ENCODE data around the gene SETD3.

Gene SETD3

DNA sequence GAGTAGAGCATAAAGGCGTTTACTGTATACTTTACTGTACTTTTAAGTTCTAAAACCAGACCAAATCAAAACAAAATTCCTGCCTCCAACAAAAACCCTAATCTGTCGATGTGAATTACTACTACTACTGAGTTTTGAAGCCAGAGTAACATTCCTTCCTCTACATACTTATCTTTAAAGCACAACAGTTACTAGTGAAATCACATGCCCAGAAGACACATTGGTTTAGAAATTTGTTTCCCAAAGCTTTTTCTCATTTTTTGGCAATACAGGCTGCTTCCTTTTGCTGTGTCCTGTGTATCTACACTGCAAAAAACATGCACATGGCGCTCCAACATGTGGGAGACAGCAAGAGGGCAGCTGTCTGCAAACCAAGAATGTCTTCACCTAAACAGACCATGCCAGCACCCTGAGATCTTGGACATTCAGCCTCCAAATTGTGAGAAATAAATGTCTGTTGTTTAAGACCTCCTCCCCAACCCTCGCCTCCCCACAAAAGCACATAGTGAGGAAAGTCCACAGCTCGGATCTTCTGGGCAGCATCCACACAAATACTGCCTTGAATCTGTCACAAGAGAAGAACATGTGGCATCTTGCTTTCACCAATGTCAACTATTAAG is 21.1 kb downstream of the SETD3 start:
- peak; percentile 13 for DNase-seq

DNA sequence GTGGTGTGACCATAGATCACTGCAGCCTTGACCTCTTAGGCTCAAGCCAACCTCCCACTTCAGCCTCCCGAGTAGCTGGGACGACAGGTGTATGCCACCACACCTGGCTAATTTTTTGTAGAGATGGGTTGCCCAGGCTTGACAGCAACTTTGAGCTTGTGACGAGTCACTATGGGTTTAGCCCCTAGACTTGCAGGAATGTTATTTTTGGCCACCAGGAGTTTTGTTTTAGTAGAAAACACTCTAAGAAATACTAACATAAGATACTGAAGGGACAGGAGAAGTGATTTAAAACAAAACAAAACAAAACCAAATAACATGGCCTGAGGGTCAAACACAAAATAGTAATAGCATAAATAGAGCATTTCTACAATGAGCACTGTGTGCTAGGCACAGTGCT is 26.4 kb downstream of the SETD3 start:
- DNase-seq, result no peak

DNA sequence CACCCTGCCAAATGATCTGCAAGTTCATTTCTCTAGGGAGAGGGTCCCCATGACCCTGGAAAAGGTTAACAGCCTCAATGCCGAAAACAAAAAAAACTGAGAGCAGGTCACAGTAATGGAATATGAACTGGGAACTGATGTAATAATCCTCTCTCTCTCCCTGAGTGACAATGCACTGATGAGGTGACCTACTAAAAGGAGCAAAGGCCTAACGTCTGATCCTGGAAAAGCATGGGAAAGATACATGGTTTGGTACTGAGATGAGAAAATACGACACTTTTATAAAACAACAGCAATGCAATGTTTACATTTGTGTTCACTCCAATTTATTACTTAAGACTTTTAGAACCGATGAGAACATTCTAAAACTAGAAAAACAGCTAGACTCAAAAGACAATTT is 27.7 kb downstream of the SETD3 start:
- no peak for DNase-seq

DNA sequence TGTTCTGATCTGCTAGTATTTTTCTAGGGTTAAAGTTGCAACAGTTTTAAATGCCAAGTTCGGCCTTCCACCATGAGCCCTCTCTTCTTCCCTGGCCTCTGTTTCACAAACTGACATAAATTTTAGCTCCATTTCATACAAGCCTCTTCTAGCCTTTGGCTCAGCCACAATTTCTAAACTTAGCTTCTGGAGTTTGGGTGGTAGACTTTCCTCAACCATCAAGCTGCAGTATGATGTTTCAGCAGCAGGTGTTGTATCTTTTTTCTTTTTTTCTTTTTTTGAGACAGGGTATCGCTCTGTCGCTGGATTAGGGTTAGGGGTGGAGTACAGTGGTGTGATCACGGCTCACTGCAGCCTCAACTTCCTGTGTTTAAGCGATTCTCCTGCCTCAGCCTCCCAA is 29.4 kb downstream of the SETD3 start:
- DNase-seq, result no peak

DNA sequence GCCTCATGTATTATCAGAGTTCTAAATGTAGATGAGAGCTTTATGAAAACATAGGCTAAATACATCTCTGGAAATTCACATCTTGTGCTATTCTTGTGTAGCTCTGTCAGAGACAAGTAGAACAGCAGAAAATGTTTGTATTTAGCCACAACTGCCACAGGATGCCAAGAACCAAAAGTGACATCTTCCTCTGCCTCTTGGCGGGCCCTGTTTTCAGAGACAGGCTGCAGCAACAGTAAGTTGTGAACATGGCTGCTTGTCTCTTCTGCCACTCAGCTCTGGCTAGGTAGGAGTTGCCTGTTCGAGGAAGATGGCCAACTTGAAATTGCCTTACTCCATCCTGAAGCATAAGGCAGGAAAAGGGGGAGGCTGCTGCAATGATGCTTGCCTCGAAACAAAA is 30.4 kb downstream of the SETD3 start:
- no peak for DNase-seq

DNA sequence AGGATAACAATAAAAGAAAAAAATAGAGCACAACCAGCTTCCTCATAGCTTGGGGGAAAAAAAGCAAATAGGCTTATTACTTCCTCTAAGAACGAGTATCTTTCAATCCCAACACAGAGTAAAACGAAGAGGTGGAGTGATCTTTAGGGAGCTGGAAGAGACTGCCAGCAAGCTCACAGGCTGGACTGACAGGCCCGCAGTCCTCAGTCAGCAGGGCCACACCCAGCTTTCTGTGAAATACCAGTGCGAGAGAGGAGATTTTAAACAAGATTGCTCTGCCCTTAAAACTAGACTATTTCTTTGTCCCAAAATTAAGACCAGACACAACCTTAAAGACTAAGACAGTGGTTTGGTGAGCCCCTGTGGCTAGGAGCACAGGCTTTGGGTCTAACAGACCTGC is 32.9 kb downstream of the SETD3 start:
- no peak for DNase-seq

DNA sequence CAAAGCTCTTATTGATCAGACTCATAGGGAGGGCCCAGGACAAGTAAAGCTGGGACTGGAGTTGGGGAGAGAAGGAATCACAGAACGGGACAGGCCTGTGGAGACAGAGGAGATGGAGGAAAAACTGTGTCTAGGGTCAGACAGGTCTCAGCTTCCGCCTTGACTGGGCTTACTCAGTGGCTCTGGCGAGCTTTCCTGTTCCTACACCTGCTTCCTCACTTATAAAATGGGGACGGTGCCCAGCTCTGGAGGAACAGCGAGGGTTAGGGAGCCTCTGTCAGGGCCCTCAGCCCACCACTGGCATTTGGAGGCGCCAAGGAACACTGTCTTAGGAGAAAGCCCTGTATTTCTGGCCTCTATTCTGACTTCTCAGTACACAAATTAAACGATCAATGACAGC is 34.7 kb downstream of the SETD3 start:
- no peak for DNase-seq

DNA sequence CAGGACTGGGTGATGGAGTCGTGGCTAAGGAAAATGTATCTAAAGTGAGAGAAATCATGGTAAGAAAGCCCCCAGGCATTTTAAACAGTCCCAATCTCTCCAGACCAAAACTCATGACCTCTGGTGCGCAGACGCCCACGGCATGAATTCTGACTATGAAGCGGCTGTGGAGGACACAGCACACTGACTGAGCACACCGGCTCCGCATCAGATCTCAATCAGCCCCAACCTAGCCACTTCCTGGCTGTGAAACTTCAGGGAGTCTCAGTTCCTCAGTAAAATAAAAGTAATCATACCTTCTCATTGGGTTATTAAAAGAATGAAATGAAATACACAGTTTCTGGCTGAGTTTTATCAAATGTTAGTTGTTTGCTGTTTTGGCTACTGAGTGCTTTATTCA is 38.7 kb downstream of the SETD3 start:
- no peak for DNase-seq

DNA sequence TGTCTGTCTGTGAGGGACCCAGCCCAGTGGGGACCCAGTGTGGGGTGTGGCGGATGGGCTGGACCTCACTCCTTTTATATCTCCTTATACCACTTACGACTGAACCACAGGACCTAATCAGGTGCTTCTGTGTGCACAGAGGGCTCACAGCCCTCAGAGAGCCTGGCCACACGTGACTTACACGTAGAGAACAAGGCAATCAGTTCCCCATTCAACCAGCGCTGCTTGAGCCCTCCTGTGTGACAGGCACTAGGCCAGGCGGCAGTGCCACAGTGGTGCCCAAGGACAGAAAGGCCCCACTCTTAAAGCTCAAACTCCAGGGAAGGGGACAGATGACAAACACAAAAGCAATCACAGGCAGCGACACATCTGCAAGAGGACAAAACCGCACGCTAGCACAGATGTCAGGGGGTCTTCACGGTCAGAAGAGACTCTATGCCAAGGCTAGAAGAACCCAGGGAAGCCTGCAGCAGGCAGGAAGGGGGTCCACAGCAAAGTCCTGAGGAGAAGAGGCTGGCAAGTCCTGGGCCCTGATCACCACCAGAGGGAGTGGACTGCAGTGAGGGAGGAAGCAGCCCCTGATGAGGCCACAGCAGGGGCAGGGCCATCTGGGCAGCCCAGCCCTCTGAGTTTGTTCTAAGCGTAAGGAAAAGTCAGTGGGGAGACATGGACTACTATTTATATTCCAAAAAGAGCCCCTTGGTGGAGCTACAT is 39.3 kb downstream of the SETD3 start:
- DNase-seq, result no peak

DNA sequence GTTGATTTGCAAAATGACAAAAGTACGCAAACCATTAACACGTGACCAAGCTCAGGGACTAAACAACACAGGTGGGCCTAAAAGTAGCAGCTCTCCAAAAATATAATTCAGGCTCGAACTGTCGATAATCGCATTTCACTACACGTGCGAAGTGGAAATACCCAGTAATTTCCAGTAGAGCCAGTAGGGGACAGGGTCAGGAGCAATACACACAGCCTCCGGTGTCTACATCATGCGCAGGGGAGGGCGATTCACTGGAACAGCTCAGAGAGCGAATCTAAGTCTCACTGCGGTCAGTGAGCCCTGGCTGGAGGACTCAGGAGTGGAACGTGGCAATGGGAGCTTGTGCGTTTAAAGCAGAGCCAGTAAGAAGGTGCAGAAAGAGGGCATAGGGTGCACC is 40.4 kb downstream of the SETD3 start:
- no peak for DNase-seq

DNA sequence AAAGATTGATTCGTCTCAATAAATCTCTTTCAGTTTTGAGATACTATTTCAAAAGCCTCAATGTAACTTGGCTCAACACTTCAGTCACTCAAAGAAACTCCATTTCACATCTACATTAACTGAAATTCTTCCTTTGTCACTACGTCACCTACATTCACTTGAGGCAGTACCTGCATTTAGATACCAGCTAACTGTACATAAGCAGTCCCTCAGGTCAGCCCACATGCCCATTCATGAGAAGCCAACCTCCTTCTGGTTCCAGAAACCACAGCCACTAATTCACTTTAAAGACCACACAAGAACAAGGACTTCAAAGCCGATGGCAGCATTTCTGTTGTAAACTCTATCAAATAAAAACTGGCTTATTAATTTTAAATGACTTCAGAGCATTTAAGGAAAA is 43.0 kb downstream of the SETD3 start:
- DNase-seq, result no peak

DNA sequence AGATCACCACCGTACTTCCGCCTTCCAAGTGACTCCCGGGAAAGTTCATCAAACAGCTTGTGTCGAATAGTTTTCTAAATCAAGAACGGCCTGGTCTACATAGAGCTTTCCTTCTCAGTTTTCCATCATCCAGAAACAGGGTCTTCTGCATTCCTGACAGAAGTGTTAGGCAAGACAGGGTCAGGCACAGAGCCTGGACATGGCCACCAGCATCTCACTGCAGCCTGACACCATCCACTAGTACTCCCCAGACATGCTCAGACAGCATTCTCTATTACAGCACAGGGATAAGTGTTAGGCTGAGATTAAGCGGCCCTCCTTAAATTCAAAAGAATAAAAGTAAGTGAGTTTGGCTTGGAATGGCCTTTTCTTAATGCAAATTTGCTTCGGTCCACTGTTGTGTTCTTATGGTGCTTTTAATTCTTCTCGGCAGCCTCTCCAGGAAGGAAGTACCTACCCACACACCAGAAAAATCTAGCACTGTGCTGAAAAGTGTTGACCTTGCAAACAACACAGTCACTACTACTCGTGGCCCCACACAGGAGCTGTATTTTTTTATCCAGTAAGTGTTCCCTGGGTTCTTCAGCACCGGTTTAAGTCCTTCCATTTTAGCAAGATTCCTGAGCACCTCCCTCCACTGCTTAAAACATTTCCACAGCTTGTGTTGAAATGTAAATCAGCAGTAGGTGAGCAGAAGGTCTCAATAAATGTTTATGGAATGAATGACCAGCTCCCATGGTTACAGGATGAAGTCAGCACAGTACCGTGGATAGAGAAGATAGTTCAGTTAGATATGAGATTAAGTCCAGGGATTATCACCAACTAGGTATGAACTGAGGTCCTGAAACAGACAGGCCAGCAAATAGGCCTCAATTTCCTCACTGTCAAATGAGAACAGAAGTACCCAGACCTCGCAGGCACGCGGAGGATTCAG is 44.1 kb downstream of the SETD3 start:
- DNase-seq, result no peak

DNA sequence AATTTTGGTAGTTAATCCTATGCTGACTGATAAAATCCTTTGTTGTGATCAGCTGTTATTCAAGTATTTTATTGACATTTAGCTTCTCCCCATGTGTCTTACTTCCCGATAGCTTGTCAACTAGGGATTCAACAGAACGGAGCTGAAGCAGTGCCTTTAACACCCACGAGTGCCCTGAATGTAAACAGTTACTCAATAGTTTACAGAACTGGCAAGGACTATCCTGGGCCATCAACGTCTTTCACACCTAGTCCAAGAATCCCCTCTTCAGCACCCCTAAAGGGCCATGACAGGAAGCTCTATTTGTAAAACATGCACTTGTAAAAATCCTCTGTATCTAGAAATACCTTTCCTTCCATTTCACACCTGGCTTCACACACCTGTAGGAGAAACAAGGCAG is 45.3 kb downstream of the SETD3 start:
- DNase-seq, result no peak

DNA sequence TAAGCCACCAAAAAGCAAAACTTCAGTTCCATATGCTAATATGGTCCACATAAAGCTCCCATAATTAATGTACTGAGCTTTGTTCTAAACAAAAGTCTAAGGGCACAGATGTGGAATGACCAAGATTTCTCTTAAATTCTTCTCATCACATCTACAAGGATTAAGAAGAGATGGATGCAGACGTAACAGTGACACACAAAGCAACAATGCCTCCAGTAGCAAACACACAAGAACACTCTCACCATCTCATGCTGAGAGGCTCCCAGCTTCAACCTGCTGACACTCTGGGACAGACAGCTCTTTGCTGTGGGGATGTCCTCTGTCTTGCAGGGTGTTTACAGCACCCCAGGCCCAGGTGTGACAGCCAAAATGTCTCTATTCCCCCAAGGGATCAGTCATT is 48.2 kb downstream of the SETD3 start:
- peak; percentile 16 for DNase-seq

DNA sequence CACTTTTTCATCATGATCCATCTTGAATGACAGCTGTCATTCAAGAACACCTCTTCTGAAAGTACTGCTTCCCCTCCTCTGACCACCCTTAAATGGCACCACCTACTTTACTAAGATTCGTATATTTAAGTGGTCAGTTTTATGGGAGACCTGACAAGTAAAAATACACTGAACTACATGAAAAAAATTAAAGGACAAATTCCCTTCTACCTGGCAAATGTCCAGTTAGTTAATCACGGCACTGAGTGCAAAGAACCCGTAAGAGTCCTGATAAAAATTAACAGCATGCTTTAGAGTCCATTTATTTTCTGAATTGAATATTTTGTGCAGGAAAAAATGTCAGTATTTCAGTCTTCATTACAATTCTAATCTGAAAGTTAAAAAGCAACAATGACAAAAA is 48.7 kb downstream of the SETD3 start:
- DNase-seq, result no peak

DNA sequence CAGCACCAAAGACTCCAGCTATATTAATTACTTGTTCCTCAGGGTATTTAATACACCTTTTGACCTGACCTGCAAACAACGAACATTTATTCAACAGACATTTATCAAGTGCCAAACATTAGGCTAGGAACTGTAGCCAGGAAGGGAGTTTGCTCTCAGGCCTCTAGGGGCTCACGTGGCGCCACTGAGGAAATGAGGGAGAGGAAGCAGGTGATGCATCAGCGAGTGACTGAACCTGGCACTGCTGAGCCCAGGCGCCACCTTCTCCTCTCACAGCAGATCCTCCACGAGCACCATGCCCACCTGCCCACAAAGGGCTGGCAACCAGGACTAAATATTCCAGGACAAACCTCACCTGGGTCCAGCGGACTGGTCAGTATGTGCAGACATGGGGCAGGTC is 50.2 kb downstream of the SETD3 start:
- DNase-seq, result no peak

DNA sequence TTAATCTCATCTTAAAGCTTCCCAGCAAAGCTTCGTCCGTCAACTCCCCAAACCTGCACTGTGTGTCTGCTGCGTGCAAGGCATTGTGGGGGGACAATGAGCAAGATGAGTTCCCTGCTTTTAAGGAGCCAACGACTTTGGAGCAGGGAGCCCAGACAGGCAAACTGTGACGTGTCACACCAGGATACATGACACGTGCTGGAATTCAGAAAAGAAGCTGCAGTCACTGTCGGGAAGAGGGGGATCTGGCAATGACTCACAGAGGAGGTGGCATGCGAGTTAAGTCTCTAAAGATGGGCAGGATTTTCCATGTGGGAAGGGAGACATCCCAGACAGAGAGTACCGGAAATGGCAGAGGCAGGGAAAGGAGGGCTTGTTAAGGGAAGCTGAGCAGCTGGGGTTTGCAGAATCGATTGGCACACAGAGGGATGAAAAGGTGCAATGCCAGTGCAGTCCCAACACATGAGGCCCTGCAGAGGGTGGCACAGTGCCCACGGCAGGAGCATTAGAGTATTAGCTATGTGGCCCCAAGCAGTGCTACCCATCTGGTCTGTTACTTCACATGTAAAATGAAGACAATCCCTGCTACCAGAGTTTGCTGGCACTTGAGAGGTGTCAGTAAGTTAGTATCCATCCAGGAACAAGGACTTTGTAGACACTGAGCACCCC is 52.9 kb downstream of the SETD3 start:
- peak; percentile 88 for DNase-seq

DNA sequence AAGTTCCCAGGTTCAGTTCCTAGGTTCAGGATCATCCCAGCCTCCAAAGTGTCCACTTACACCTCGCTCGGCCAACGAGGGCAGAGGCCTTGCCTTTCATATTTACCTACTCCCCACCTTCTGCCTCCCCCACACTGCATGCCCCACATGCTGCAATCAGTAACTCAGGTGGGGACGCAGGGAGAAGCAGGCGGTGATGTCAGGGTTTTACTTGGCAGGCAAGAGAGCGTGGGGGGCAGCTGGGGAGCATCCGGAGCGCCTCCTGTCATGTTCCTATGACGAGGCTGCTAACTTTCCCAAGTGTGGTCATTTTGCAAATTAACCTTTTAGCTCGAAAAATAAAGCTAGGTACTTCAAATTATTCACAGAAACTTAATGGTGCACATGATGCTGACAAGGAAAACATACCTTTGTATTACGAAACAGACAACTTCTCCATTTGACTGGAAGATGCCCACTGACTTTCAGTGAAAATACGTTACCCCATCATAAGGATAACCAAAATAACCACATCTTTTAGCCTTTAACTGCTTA is 53.8 kb downstream of the SETD3 start:
- DNase-seq, result no peak

DNA sequence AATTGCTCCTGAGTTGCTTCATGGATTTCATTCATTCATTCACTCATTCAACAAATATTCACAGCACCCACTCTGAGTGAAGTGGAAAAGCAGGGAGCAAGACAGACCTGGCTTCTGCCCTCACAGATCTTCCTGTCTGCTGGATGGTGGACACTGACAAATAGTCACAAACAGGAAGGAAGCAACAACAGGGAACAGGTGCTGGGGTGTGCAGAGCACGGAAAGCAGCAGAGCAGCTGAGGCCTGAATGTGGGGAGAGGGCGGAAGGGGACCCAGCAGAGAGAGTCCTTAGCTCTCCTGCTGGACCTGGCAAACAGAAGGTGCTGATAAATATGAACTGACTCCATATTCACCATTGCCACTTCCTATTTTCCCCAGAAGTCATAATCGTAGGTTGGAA is 54.4 kb downstream of the SETD3 start:
- DNase-seq, result no peak

DNA sequence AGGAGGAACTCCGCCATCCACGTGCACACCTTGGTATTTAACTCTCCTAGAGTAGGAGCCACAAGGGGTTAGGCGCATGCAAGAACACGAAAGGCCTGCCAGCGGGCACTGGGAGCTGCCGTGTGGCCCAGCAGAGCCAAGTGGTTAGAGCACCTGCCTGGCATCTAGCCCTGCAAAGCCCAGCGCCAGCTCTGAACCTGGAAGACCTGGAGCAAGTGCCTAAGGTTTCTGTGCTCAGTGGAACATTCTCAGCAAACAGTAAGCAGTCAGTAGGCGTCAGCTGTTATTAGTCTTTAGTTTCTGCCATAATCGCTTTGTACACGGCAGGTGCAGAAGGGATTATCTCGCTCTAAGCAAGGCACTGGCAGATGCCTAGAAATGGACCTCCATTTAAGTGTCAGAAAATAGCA is 55.4 kb downstream of the SETD3 start:
- DNase-seq, result no peak

DNA sequence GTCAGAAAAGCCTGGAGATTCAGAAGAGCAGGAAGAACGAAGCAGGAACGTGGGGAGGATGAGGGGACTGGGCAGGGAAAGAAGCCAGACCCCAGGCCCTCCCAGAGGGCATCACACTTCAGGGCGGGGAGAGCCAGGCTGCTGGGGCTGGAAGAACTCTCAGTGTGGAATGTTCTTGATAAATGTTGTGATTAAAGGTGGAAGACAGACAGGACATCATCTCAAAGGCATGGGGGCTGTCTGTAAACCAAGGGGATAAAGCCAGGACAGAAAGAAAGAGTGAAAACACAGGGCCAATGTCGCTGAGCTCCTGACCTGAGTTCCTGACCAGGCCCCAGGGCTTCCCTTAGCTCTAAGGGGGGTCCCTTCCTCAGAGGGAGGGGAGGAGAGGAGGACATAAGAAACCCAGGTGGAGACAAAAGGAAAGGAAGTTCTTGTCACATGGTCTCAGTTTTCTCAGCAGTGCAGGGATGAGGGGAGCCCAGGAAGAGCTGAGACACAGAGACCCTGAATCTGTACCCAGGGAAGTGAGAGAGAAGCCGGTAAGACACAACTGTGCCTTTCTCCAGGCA is 56.3 kb downstream of the SETD3 start:
- no peak for DNase-seq

DNA sequence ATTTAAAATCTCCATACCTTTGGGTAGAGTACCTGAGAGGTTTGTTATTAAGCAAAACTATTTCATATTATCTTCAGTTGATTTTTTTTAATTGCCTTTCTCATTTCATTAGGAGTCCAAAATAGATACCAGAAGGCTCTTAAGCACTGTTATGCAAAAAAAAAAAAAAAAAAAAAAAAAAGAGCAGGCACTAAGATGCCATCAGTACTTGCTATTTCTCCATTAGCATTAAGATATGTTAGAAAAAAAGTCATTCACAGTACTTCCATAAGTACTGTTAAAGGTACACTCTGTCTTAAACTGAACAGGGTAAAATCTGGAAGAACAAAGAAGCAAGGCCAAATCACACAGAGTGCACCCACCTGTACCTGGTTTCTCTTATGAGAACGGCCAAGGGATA is 57.2 kb downstream of the SETD3 start:
- no peak for DNase-seq

All from fibroblast of skin of abdomen (primary cell).